B cell (primary cell): ENCODE results near the gene LIN54. TPM values are rescaled to one million over a fixed set of nuclear protein-coding genes. Genes with fewer than 3 reads are reported as not detected.
"Not testable (repeated sequence)": the region's sequence is repeated elsewhere in the genome, so short reads cannot be mapped to it uniquely, and the experiment has no call there.

ENCODE experiments used
- ATAC-seq: fragments of 200-7000 bp; cut with Tn5 transposase; one replicate; pipeline ENCODE4 v1.10.0; 2021; ENCODE audit warnings: low read depth, mild to moderate bottlenecking, moderate number of reproducible peaks, moderate library complexity
- CTCF ChIA-PET: fragments of 350-600 bp; sonication (Branson Sonifier 250); formaldehyde crosslinking; loops from one replicate; lab custom pipeline; 2021; ENCODE audit warnings: antibody characterized with exemption, inconsistent platforms; lab: Charles Lee
- POLR2A ChIA-PET: fragments of 350-600 bp; sonication (Branson Sonifier 250); formaldehyde crosslinking; loops from one replicate; lab custom pipeline; 2021; ENCODE audit warnings: antibody characterized with exemption; lab: Charles Lee
- DNase-seq: peaks from one replicate; pipeline ENCODE4 v3.0.0; 2013
- H2AFZ ChIP-seq: 2 replicates; pipeline ENCODE4 v1.6.1; 2012; ENCODE audit warnings: mild to moderate bottlenecking, low read depth, low read length; ENCODE audit not compliant: insufficient read depth, poor library complexity, severe bottlenecking
- H3K27ac ChIP-seq, 2 donors: 1 replicate in 1 of 2; 2 replicates in 1 of 2; pipeline ENCODE4 v1.5.1; 2012 to 2013; ENCODE audit warnings: low read length in 2 of 2, mild to moderate bottlenecking in 2 of 2, moderate library complexity in 1 of 2
- H3K27me3 ChIP-seq, 4 experiments: fragments of 200-600 bp in 1 of 4; sonication (generic) in 1 of 4; replicated peaks in 1 of 4; 1 replicate in 2 of 4; 2 replicates in 2 of 4; pipeline versions ENCODE4 v1.6.1 to v1.7.0; 2013 to 2016; ENCODE audit warnings: low read length in 3 of 4, mild to moderate bottlenecking in 2 of 4, mixed read lengths in 1 of 4, moderate library complexity in 1 of 4; ENCODE audit not compliant: insufficient read depth in 4 of 4, control insufficient read depth in 3 of 4; ENCODE audit errors: control extremely low read depth in 1 of 4
- H3K36me3 ChIP-seq, 2 experiments: replicated peaks in 1 of 2; 1 replicate in 1 of 2; 2 replicates in 1 of 2; pipeline versions ENCODE4 v1.6.1 to v1.7.1; 2013; ENCODE audit warnings: low read length in 1 of 2; ENCODE audit not compliant: insufficient read depth in 2 of 2, control insufficient read depth in 1 of 2; ENCODE audit errors: control extremely low read depth in 1 of 2, extremely low read depth in 1 of 2
- H3K4me1 ChIP-seq, 2 donors: fragments of 200-600 bp in 1 of 2; sonication (generic) in 1 of 2; 1 replicate in 1 of 2; 2 replicates in 1 of 2; pipeline versions ENCODE4 v1.5.1 to v1.6.1; 2013 to 2017; ENCODE audit warnings: low read length in 2 of 2; ENCODE audit not compliant: control insufficient read depth in 2 of 2, insufficient read depth in 2 of 2
- H3K4me2 ChIP-seq: replicated peaks from 2 replicates; pipeline ENCODE3; 2012; ENCODE audit warnings: mild to moderate bottlenecking, low read depth, low read length; ENCODE audit not compliant: poor library complexity, severe bottlenecking
- H3K4me3 ChIP-seq, 5 experiments: fragments of 200-600 bp in 1 of 5; sonication (generic) in 1 of 5; 1 replicate in 3 of 5; 2 replicates in 2 of 5; pipeline versions ENCODE4 v1.5.1 to v1.7.0; 2011 to 2016; ENCODE audit warnings: low read length in 4 of 5, mild to moderate bottlenecking in 4 of 5, low read depth in 2 of 5, control low read depth in 1 of 5, moderate library complexity in 1 of 5; ENCODE audit not compliant: insufficient read depth in 1 of 5; ENCODE audit errors: control extremely low read depth in 1 of 5, extremely low read depth in 1 of 5
- H3K79me2 ChIP-seq: fragments of 200-600 bp; sonication (generic); one replicate; pipeline ENCODE4 v1.6.0; 2016; ENCODE audit warnings: low read length; ENCODE audit not compliant: control insufficient read depth, insufficient read depth
- H3K9ac ChIP-seq: fragments of 200-600 bp; sonication (generic); 2 replicates; pipeline ENCODE4 v1.6.1; 2017; ENCODE audit warnings: mild to moderate bottlenecking, low read length, moderate library complexity
- H3K9me3 ChIP-seq, 3 donors: one replicate each; pipeline versions ENCODE4 v1.6.1 to v1.7.1; 2013; ENCODE audit warnings: low read length in 2 of 3; ENCODE audit not compliant: control insufficient read depth in 2 of 3, insufficient read depth in 1 of 3; ENCODE audit errors: control extremely low read depth in 1 of 3
- H4K20me1 ChIP-seq: 2 replicates; pipeline ENCODE4 v1.6.0; 2012; ENCODE audit warnings: mild to moderate bottlenecking, low read length; ENCODE audit not compliant: insufficient read depth, control insufficient read depth, poor library complexity, severe bottlenecking
- H3K27ac Mint-ChIP-seq: one replicate; pipeline ENCODE4 v1.8.0; 2021; ENCODE audit warnings: mixed read lengths
- H3K27me3 Mint-ChIP-seq: one replicate; pipeline ENCODE4 v1.8.0; 2021; ENCODE audit warnings: mixed read lengths
- H3K4me1 Mint-ChIP-seq: one replicate; pipeline ENCODE4 v1.8.0; 2021; ENCODE audit warnings: mixed read lengths
- H3K4me3 Mint-ChIP-seq: one replicate; pipeline ENCODE4 v1.8.0; 2021; ENCODE audit warnings: mixed read lengths
- H3K9me3 Mint-ChIP-seq: one replicate; pipeline ENCODE4 v1.8.0; 2022; ENCODE audit warnings: mixed read lengths; ENCODE audit not compliant: insufficient read depth
- EZH2 ChIP-seq: IDR thresholded peaks from 2 replicates; pipeline ENCODE4 v1.6.1; 2012; ENCODE audit warnings: borderline replicate concordance, low read depth, mild to moderate bottlenecking, moderate library complexity, low read length; ENCODE audit not compliant: insufficient read depth, poor library complexity, severe bottlenecking
- WGBS: methylation state at CpG from one replicate; pipeline ENCODE4 v1.1.5; 2013; ENCODE audit warnings: missing lambda C conversion rate; ENCODE audit not compliant: insufficient coverage; 5-methylcytosine and 5-hydroxymethylcytosine counted together
- intact Hi-C: fragments of 100-400 bp; cut with micrococcal nuclease; formaldehyde crosslinking; loops from one replicate; pipeline ENCODE4 v1.10.0; 2022
- polyA plus RNA-seq: library from polyadenylated mRNA; depleted of rRNA; stranded (reverse); fragments of >200 nt; gene quantifications from 2 replicates; pipeline ENCODE4 v1.2.3, GENCODE V29; 2012
- total RNA-seq, 2 donors: library from RNA; stranded (reverse); fragments of 120-200 nt in 1 of 2; gene quantifications; 1 replicate in 1 of 2; 2 replicates in 1 of 2; pipeline versions ENCODE4 v1.2.3 to v1.2.4, GENCODE V29; 2013 to 2022

The LIN54 gene
- total and polyA plus RNA-seq, 2 donors (not counting 1 experiment from before 2014, with no cell fraction given), result 3.8 to 19.2 TPM

GRCh38 chr4:82988323-82988832 is 22.2 kb downstream of the LIN54 start:
- H4K20me1 ChIP-seq, result no peaks in the 10 kb centered on the region
- H3K4me3 ChIP-seq, result no peak overlapping the region
- no peaks in the 10 kb centered on the region for H3K27me3 ChIP-seq
- Mint-ChIP-seq H3K27me3 (no peaks in the 10 kb centered on the region), H3K27ac (no peak overlapping the region), H3K4me3 (no peak overlapping the region), H3K4me1 (peaks cover 13% of the 10 kb centered on the region), H3K9me3 (peaks cover 5% of the 10 kb centered on the region)
- ChIA-PET CTCF (no interaction called here), POLR2A (no interaction called here)
- ATAC-seq (no peak), DNase-seq (no peak)
- no peak overlapping the region for H3K9ac ChIP-seq
- no peak overlapping the region for H2AFZ ChIP-seq
- H3K27ac ChIP-seq, result no peak overlapping the region
- TF ChIP-seq EZH2, result no peak
- H3K79me2 ChIP-seq, result peaks cover 54% of the 10 kb centered on the region
- no peaks in the 10 kb centered on the region for H3K9me3 ChIP-seq
- H3K4me1 ChIP-seq, result peaks cover 10 to 11% of the 10 kb centered on the region in 2 donors
- no peak overlapping the region for H3K4me2 ChIP-seq
- no CpG with 5 or more reads among the region's 2 CpGs for WGBS
- intact Hi-C loops, result no loop called here
- H3K36me3 ChIP-seq, result peaks cover 0 to 6% of the 10 kb centered on the region in 2 experiments

GRCh38 chr4:82987519-82987918 is 23.1 kb downstream of the LIN54 start:
- H3K4me3 ChIP-seq, H3K27ac Mint-ChIP-seq, H4K20me1 ChIP-seq, H3K4me2 ChIP-seq, POLR2A ChIA-PET, H3K36me3 ChIP-seq, DNase-seq, intact Hi-C loops, H3K4me3 Mint-ChIP-seq, H3K27ac ChIP-seq, H3K27me3 Mint-ChIP-seq, H3K9ac ChIP-seq, ATAC-seq, H3K9me3 Mint-ChIP-seq, H3K9me3 ChIP-seq, H2AFZ ChIP-seq, H3K27me3 ChIP-seq: not testable (repeated sequence)
- Histone ChIP-seq H3K79me2 (peaks cover 48% of the 10 kb centered on the region), H3K4me1 (peaks cover 10 to 11% of the 10 kb centered on the region in 2 donors)
- CTCF ChIA-PET, result interaction anchor here (1.2 kb wide), 1 partner anchor 53 kb away, joined by 3 read pairs; no protein-coding TSS in a partner anchor
- peaks cover 14% of the 10 kb centered on the region for H3K4me1 Mint-ChIP-seq
